ENCODE measurements around the gene COL6A3.

GRCh38 chr2:237324405-237324831, 89.5 kb downstream of the COL6A3 start:
- no peak for TF ChIP-seq CTCF (IDR thresholded peaks at IDR 0.05)
- no peak for TF ChIP-seq POLR2A (IDR thresholded peaks at IDR 0.05)
- no peak for TF ChIP-seq POLR2AphosphoS5 (IDR thresholded peaks at IDR 0.05)
